Mesothelial cell of epicardium (in vitro differentiated cells): ENCODE results near the gene FATE1. TPM values are rescaled to one million over a fixed set of nuclear protein-coding genes. Genes with fewer than 3 reads are reported as not detected.

Experiments used
- DNase-seq, 2 experiments: peaks; one replicate each; pipeline ENCODE4 v3.0.0; 2021; ENCODE audit warnings: low spot score in 2 of 2; ENCODE audit not compliant: unreplicated experiment in 2 of 2
- H3K27ac Mint-ChIP-seq: 2 replicates; pipeline ENCODE4 v1.8.0; 2021; ENCODE audit warnings: mixed read lengths
- H3K27me3 Mint-ChIP-seq: 2 replicates; pipeline ENCODE4 v1.8.0; 2021; ENCODE audit warnings: low read depth, mixed read lengths
- H3K36me3 Mint-ChIP-seq: 2 replicates; pipeline ENCODE4 v1.8.0; 2021; ENCODE audit warnings: mixed read lengths
- H3K4me1 Mint-ChIP-seq: 2 replicates; pipeline ENCODE4 v1.8.0; 2021; ENCODE audit warnings: mixed read lengths
- H3K4me3 Mint-ChIP-seq: 2 replicates; pipeline ENCODE4 v1.8.0; 2021; ENCODE audit warnings: mild to moderate bottlenecking, moderate library complexity, mixed read lengths
- H3K9me3 Mint-ChIP-seq: 2 replicates; pipeline ENCODE4 v1.8.0; 2021; ENCODE audit warnings: mixed read lengths
- total RNA-seq: library from RNA; stranded (reverse); gene quantifications from 3 replicates; pipeline ENCODE4 v1.2.1, GENCODE V29; 2021
- TF ChIP-seq, protein P1 (sequence below): fragments of 200-600 bp; sonication (generic); IDR thresholded peaks from one replicate; pipeline ENCODE4 v1.5.0; 2021; ENCODE audit warnings: antibody characterized with exemption; ENCODE audit not compliant: unreplicated experiment

Gene FATE1
- total RNA-seq, 1 donor from 2014 or later, result not detected

DNA sequence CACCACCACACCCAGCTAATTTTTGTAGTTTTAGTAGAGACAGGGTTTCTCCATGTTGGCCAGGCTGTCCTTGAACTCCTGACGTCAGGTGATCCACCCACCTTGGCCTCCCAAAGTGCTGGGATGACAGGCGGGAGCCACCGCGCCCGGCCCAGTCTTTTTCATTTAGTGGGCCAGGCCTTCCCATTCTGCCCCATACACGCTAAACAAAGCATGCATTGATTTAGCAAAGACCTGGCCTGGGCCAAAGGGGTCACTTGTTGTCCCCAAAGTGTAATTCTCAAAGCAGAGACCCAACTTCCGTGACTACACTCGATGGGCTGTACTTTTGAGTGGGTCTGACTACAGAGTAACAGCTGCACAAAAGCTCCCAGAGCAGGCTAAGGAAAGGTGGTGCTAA, 47.9 kb downstream of the FATE1 start:
- Mint-ChIP-seq H3K4me1 (peaks cover 6% of the 10 kb centered on the region), H3K27me3 (no peaks in the 10 kb centered on the region), H3K36me3 (no peaks in the 10 kb centered on the region), H3K27ac (no peak overlapping the region), H3K4me3 (no peak overlapping the region), H3K9me3 (peaks cover 23% of the 10 kb centered on the region)
- DNase-seq, result no peak
- TF ChIP-seq, protein P1, sequence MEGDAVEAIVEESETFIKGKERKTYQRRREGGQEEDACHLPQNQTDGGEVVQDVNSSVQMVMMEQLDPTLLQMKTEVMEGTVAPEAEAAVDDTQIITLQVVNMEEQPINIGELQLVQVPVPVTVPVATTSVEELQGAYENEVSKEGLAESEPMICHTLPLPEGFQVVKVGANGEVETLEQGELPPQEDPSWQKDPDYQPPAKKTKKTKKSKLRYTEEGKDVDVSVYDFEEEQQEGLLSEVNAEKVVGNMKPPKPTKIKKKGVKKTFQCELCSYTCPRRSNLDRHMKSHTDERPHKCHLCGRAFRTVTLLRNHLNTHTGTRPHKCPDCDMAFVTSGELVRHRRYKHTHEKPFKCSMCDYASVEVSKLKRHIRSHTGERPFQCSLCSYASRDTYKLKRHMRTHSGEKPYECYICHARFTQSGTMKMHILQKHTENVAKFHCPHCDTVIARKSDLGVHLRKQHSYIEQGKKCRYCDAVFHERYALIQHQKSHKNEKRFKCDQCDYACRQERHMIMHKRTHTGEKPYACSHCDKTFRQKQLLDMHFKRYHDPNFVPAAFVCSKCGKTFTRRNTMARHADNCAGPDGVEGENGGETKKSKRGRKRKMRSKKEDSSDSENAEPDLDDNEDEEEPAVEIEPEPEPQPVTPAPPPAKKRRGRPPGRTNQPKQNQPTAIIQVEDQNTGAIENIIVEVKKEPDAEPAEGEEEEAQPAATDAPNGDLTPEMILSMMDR, result no peak

DNA sequence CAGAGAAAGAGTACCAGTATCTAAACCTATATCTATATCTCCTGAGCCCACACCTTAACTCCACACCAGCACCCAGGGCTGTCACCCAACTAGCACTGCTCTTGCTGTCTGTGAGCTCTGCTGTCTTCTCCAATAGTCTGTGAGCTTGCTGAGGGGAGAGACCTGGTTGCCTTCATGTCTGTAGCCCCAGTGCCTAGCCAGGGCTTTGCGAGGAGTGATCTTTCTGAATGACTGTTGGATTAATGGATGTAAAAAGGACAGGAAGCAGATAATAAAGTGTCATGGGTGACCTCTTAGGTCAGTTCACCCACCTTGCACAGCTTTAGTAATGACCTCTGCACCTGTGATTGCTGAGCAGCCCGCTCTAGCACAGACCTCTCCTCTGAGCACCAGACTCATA, 49.2 kb downstream of the FATE1 start:
- DNase-seq, result no peak
- Mint-ChIP-seq H3K36me3 (no peaks in the 10 kb centered on the region), H3K27ac (no peak overlapping the region), H3K4me1 (peaks cover 6% of the 10 kb centered on the region), H3K4me3 (no peak overlapping the region), H3K27me3 (no peaks in the 10 kb centered on the region), H3K9me3 (peaks cover 36% of the 10 kb centered on the region)
- TF ChIP-seq, protein P1, result no peak

DNA sequence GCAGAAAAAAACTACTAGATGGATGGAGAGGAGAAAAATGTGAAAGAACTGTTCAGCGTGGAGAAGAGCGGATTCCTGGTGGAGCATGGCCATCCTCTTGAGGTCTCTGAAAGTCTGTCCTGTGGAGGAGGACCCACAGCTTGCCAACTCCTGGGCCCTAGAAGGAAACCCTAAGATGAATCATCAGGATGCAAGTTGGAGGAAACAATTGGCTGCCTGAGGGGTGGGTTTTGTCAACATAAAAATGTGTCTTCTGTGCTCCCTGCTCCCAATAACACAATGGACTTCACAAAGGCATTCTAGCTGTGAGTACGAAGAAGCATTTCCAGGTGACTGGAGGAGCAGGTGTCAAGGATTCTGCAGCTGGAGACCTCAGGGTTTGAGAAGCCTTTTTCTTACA, 55.9 kb downstream of the FATE1 start:
- peaks cover 6% of the 10 kb centered on the region for H3K4me1 Mint-ChIP-seq
- H3K27ac Mint-ChIP-seq, result no peak overlapping the region
- TF ChIP-seq, protein P1, result no peak
- H3K9me3 Mint-ChIP-seq, result peaks cover 40% of the 10 kb centered on the region
- H3K36me3 Mint-ChIP-seq, result no peaks in the 10 kb centered on the region
- no peak for DNase-seq
- H3K4me3 Mint-ChIP-seq, result no peak overlapping the region
- H3K27me3 Mint-ChIP-seq, result no peaks in the 10 kb centered on the region

Other genes with a start within 250 kb of the FATE1 start
- gene PASD1, start 152.4 kb upstream of the FATE1 start, total RNA-seq, result not detected in 3 replicates
- gene PRRG3, start 20.6 kb upstream of the FATE1 start, total RNA-seq, result 1.9 to 2.5 TPM (median 2.3 TPM) in 3 replicates
- gene CNGA2, start 18.7 kb downstream of the FATE1 start, total RNA-seq, result not detected in 3 replicates
- gene MAGEA4, start 196.9 kb downstream of the FATE1 start, total RNA-seq, result not detected in 3 replicates